Neural progenitor cell (in vitro differentiated cells): ENCODE measurements around the gene HK2.

Experiments
- EZH2 ChIP-seq: fragments of 200-600 bp; sonication (generic); IDR thresholded peaks from 2 replicates; pipeline ENCODE4 v1.6.1; 2017; ENCODE audit warnings: antibody characterized with exemption, mild to moderate bottlenecking, moderate library complexity
- EZH2phosphoT487 ChIP-seq: fragments of 200-600 bp; sonication (generic); IDR thresholded peaks from 2 replicates; pipeline ENCODE4 v1.6.1; 2017; ENCODE audit warnings: antibody characterized with exemption
- TF ChIP-seq, protein P1 (sequence below): fragments of 200-600 bp; sonication (generic); IDR thresholded peaks from 2 replicates; pipeline ENCODE4 v1.5.1; 2017; ENCODE audit warnings: antibody characterized with exemption, mild to moderate bottlenecking

DNA sequence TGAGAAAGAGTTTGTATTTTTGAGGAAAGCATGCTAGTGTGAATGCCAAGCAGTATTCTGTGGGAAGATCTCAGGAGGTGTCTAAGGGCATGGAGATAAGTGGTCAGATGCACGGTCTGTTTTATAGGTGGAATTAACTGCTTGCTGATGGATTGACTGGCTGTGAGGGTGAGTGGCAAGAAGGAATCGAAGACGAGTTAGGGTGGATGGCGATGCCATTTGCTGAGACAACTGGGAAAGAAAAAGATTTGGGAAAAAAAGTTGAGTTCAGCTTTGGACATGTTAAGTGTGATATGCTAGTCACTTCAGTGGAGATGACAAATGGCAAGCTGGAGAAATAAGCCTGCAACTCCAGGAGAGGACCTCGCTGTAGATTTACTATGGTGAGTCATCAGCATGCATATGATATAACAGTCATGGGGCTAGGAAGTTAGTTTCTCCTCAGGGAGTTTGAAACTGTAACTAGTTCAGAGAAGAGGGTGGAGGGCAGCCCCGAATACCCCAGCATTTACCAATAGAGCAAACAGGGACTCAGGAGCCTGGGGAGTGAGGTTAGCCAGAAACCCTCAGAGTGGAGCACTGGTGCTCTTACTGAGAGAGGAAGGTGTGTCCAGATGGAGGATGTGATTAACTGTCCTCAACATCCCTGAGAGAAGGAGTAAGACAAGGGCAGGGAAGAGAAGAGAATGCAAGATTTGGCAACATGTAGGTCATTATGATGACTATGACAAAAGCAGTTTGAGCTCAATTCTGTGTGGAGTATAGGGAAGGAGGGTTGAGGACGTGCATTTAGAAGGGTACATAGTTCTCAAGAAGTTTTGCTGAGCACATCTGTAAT, 2.0 kb upstream of the HK2 start:
- TF ChIP-seq EZH2 (no peak), EZH2phosphoT487 (no peak)
- TF ChIP-seq, protein P1, sequence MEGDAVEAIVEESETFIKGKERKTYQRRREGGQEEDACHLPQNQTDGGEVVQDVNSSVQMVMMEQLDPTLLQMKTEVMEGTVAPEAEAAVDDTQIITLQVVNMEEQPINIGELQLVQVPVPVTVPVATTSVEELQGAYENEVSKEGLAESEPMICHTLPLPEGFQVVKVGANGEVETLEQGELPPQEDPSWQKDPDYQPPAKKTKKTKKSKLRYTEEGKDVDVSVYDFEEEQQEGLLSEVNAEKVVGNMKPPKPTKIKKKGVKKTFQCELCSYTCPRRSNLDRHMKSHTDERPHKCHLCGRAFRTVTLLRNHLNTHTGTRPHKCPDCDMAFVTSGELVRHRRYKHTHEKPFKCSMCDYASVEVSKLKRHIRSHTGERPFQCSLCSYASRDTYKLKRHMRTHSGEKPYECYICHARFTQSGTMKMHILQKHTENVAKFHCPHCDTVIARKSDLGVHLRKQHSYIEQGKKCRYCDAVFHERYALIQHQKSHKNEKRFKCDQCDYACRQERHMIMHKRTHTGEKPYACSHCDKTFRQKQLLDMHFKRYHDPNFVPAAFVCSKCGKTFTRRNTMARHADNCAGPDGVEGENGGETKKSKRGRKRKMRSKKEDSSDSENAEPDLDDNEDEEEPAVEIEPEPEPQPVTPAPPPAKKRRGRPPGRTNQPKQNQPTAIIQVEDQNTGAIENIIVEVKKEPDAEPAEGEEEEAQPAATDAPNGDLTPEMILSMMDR = no peak
